Measurements from ENCODE around the gene NARS2.
A peak's percentile ranks its signal among the peaks of the same experiment; 100 is the strongest.
"Not testable (repeated sequence)": the region's sequence is repeated elsewhere in the genome, so short reads cannot be mapped to it uniquely, and the experiment has no call there.

The NARS2 gene

GRCh38 chr11:78575478-78575877 lies 814 bp upstream of the NARS2 start:
- DNase-seq = no peak

DNA sequence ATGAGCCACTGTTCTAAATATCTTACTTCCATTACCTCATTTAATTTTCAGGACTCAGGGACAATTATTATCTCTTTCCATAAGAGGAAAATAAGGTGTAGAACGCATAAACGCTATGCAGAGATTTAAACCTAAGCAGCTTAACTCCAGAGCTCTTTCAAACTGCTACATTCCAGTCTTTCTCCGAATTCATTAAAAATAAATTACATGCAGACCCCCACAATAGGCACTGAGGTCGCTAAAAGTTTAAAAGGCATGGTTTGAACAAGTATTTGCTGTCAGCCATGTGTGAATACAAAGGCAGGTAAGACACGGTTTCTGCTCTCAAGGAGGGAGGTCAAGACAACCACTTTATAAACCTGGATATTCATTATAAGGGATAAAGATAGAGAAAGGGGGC lies 983 bp downstream of the NARS2 start:
- DNase-seq = no peak

DNA sequence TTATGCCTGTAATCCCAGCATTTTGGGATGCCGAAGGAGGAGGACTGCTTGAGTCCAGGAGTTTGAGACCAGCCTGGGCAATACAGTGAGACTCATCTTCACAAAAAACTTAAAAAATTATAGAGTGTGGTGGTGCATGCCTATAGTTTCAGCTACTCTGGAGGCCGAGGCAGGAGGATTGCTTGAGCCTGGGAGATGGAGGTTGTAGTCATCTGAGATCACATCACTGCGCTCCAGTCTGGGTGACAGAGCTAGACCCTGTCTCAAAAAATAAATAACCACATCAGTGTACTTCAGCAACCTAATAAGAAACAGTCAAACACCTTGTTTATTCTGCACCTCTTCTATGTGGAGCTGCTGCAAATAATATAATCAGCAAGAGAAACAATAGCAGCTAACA lies 1.4 kb downstream of the NARS2 start:
- DNase-seq = no peak

DNA sequence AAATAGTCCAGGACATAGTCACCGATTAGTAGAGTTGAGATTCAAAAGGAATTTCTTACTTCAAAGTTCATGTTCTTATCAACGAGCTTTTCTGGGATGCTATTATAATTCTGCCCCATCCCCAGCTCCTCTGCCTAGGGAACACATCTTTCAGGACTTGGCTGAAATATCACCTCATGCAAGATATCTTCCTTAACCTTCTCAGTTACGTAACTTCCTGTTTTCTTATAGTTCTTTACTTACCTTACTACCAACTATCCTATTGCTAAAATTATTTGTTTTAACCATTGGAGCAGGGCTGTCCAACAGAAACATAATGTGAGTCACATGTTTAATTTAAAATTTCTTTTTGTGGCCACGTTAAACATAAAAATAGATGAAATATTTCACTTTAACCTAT lies 2.3 kb downstream of the NARS2 start:
- DNase-seq = peak in 1 of 2 experiments; percentile 13

- DNase-seq = no peak
Measured at GRCh38 chr11:78570031-78570430, 4.6 kb downstream of the NARS2 start.

GRCh38 chr11:78567209-78567608 lies 7.5 kb downstream of the NARS2 start:
- no peak for DNase-seq

DNA sequence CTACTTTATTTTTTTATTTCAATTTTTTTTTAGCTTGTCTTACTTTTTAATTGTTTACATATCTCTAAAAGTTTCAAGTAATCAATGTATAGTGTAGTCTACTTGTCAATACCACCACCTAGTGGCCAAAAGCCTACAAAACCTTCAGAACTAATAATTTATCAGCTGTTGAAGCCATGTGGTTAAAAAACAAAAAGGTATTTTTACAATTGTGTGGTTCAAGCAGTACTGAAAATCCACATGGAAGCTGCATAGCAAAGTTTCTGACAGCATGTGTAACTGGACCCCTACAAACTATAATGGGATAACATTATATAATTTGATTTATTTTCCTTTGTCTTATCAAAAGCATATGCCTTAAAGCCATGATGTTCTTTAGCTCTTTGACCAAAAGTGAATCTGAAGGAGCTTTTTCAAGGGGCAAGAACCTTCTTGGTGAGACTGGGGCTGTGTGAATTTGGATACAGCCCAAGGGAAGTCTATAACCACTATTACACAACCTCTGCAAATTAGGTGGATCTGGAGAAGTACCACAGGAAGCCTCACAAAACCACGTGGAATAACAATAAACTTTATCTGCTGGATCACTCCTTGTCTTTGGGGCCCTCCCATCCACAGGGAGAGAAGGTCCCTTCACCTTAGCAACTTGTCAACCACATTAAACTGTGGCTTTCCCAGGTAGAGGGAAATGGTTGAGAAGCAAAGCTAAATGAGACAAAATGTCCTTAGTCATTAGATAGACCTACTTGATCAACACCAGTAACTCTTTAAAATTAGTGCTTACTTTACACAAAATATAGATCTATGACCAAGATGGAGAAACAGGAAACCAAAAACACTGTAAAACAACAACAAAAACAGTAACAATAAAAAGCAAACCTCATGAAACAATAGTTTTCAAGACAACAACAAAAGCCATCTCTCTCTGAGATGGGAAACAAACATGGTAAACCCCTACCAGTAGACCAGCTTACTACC lies 9.9 kb downstream of the NARS2 start:
- peak; percentile 63 to 71 for DNase-seq

GRCh38 chr11:78564037-78564436 lies 10.6 kb downstream of the NARS2 start:
- DNase-seq = not testable (repeated sequence)

- DNase-seq = not testable (repeated sequence)
Measured at GRCh38 chr11:78563090-78563489, 11.6 kb downstream of the NARS2 start.

DNA sequence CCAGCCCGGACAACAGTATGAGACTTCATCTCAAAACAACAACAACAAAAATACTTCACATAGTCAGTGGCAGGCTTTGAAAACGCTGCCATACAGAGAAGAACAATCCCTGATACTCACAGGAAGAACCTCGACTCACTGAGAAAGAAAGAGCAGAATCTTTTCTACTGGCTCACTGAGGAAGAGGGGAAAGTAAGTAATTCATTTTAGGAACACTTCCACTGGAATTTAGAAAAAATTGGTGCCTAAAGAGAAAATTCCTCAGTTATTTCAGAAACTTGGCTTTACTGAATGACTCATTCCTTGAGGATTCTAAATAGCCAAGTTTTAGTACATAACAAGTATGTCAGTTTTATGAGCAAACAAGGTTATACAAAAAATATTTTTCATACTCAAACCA lies 12.3 kb downstream of the NARS2 start:
- no peak for DNase-seq

- DNase-seq = no peak
Measured at GRCh38 chr11:78560826-78561484, 13.7 kb downstream of the NARS2 start.

DNA sequence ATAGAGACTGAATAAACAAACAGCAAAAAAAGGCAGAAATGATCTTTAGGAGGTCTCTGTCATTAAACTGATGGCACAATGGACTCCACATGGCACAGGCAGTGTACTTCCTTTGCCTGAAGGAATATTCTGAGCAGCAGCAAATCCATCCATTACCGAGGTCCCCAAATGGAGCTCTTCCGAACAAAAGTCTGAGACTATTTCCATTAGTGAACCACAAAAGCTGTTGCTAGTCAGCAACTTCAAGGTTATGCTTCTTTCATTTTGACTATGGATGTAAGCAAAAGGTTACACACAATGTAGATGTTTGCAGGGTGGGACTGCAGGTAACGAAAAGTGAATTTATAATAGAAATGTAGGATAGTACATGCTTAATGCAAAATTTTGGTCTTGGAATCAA lies 14.5 kb downstream of the NARS2 start:
- no peak for DNase-seq

DNA sequence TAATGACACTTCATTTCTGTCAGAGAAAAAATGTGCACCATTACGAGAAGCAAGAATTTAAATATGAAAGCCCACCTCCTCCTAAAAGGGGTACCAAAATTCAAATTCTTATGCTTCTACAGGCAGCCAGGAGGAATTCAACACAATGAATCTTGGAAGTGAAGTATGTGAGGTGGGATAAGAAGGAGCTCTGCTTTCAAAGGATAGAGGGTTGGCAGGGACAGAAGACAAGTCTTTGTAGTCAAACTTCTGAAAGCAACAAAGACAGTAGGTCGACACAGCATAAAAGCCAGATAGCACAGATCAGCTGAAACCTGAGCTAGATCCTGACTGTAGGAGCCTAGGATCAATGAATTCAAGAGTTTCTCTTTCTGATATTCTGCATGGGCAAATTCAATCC lies 17.4 kb downstream of the NARS2 start:
- DNase-seq = no peak

- no peak for DNase-seq
Measured at GRCh38 chr11:78555592-78555991, 19.1 kb downstream of the NARS2 start.

GRCh38 chr11:78552881-78553280 lies 21.8 kb downstream of the NARS2 start:
- DNase-seq = no peak

GRCh38 chr11:78552139-78552538 lies 22.5 kb downstream of the NARS2 start:
- not testable (repeated sequence) for DNase-seq

DNA sequence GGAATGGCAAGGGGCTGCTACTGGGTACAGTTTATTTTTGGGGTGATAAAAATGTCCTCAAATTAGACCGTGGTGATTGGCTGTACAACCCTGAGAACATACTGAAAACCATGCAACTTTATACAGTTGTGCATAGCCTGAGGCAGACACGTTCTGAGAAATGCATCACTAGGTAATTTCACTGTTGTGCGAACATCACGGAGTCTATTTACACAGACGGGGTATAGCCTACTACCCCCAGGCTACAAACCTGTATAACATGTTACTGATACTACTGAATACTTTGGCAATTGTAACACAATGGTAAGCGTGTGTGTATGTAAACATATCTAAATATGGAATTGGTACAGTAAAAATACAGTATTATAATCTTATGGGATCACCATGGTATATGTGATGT lies 23.6 kb downstream of the NARS2 start:
- no peak for DNase-seq

- DNase-seq = no peak
Measured at GRCh38 chr11:78549624-78550409, 24.8 kb downstream of the NARS2 start.

DNA sequence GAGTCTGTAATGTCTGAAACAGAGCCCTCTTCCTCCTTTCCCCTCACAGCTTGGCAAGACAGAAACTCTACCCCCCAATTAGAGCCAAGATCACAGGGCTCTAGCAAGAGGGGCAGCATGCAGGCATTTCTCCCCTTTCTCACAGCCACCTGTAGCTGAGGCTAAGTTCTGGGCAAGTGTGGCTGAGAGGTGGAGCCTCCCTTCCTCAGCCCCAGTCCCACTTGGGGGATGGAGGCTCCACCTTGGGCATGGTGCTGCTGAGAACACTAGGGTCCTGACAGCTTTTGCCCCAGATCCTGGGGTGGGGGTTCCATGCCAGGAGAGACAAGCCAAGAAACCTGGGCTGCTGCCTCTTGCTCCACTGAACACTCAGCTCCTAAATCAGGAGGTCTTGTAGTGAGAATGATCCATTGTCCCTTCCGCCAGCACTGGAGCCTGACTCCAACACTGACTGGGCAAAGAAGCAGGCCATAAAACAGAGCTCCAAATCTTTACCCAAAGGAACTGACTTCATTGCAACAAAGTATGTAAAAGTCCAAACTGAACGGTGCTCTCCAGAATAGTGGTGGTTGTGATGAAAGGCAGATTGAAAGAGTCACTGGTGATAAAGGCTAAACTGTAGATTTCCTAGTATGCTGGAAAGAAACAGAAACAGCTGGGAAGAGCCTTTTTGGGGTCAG lies 25.6 kb downstream of the NARS2 start:
- no peak for DNase-seq

- DNase-seq = no peak
Measured at GRCh38 chr11:78547931-78548705, 26.5 kb downstream of the NARS2 start.

DNA sequence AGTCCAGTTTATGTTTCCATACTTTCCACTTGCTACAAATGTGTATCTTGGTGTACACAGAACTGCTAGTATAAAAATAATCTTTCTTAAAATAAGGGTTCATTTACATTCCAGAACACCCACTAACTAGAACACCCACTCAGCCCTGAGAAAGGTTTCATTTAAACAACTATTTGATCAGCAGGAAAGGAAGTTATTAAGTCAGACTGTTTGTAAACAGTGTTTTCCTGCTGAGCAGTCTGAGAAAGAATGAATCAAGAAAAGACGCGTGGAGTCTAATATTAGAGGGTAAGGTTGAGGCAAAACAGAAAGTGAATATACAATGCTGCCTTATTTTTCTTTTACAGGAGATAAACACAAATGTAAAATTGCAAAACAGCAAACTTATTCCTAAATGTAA lies 32.7 kb downstream of the NARS2 start:
- DNase-seq = no peak

- no peak for DNase-seq
Measured at GRCh38 chr11:78541537-78541936, 33.1 kb downstream of the NARS2 start.
